Ramos (cell line): ENCODE data around the gene BMPR1A.
"Not testable (repeated sequence)": the region's sequence is repeated elsewhere in the genome, so short reads cannot be mapped to it uniquely, and the experiment has no call there.

Source experiments
- in situ Hi-C: fragments of 300-500 bp; cut with MboI; formaldehyde crosslinking; loops from one replicate; pipeline ENCODE4 v1.14.3; 2022; ENCODE audit warnings: low sequenced_read_pairs; ENCODE audit not compliant: unreplicated experiment

The BMPR1A gene

DNA sequence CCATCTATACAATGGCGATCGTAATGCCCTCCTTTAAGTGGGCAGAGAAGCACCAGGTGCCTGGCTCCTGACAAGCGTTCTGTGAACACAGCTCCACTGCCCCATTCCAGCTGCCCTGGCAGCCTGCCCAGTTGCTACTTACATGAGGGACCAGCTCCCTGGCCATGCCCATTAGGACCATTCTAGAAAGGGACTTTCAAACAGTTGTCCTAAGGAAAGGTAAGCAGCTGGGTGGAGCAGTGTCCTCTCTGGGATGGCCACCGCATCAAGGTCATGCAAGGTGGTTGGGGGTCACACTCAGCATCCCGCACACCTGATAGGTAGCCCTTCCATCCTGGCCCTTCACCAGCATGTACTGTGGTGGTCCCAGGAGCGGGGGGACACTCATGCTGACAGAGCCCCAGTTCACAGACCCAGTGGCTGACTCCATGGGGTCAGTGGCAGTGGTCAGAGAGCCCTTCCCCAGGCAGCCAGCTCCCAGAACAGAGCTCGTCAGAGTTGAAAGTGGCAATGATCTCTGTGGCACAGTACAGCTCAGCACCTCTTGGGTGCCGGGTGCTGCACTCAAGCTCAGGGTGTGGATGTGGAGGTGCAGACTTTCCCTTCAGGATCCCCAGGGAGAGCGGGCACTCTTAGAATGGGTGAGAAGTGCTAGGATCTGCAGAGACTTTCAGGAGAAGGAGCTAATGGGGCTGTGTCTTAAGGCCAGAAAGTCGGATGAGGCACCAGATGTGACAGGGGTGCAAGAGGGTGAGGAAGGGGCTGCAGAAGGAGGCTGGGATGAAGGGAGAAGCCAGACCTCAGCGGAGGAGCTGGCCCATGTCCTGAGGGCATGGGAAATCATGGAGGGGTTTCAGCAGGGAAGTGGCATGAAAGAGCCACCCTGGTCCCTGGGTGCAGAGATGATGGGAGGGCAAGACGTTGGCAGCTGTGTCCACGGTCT lies 190.1 kb downstream of the BMPR1A start:
- in situ Hi-C loops, result no loop called here

DNA sequence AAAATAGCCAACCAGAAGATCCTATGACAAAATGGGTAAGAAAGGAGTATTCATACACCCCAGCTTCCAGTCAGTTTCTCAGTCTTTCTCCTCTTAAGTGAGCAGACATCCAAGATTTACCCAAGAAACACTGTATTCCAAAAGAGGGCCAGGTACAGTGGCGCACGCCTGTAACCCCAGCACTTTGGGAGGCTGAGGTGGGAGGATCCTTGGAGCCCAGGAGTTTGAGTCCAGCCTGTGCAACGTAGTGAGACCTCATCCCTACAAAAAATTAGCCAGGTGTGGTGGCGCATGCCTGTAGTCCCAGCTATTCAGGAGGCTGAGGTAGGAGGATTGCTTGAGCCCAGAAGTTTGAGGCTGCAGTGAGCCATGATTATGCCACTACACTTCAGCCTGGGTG lies 191.4 kb downstream of the BMPR1A start:
- in situ Hi-C loops, result not testable (repeated sequence)

- in situ Hi-C loops, result no loop called here
Measured at GRCh38 chr10:86950349-86950748, 193.9 kb downstream of the BMPR1A start.

GRCh38 chr10:86951184-86951761 lies 194.9 kb downstream of the BMPR1A start:
- in situ Hi-C loops, result no loop called here

DNA sequence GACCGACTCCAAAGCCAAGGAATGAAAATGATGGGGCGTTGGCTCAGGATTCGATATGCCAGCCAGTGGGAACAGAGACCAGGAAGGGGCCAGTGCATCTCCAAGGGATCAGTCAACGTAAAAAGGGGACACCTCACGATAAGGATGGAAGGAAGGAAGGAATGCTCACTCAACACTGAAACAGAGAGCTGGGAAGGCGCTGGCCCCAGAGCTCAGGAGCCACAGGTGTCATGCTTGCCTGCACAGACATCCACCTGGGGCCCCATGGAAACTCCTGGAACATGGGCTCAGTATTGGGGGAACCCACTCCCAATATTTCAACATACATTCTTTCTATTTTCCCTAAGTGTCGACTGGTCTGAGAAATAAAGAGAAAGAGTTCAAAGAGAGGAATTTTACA lies 195.7 kb downstream of the BMPR1A start:
- in situ Hi-C loops, result no loop called here

DNA sequence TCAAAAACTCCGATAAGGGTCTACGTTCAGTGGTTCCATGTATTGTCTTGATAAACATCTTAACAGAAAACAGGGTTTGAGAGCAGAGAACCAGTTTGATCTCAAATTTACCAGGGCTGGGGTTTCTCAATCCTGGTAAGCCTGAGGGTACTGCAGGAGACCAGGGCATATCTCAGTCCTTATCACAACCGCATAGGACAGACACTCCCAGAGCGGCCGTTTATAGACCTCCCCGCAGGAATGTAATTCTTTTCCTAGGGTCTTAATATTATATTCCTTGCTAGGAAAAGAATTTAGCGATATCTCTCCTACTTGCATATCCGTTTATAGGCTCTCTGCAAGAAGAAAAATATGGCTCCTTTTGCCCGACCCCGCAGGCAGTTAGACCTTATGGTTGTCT lies 196.3 kb downstream of the BMPR1A start:
- in situ Hi-C loops, result not testable (repeated sequence)

GRCh38 chr10:86953747-86954680 lies 197.6 kb downstream of the BMPR1A start:
- in situ Hi-C loops, result no loop called here

GRCh38 chr10:86954681-86955500 lies 198.5 kb downstream of the BMPR1A start:
- in situ Hi-C loops, result no loop called here

DNA sequence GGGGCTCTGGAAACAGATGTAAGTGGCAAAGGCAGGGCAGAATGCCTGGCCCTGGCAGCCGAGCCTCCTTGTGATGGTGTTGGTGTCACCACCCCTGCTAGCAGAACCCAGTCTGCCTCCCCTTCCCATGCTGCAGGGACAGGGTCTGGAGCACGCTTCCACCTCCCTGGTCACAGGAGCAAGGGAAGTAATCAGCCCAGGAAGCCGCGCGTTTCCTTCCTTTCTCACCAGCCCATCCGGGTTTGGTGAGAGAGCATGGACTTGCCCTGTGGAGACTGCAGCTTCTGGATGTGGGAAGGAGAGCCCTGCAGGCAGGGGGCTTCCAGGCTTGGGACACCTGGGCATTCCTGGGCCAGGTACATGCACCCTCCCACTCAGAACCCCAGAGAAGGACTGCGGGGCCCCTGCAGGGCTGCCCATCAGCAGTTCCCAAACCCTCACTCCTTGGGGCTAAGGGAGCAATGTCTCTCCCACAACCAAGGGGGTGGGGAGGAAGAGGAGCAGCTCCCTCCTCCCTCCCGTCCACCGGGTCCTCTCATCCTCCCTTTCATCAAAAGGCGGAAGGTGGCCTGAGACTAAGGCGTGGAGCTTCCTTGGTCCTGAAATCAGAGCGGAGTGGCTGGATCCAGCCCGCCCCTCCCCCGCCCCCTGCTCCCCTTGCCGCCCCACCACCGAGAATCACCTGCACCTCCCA lies 199.2 kb downstream of the BMPR1A start:
- in situ Hi-C loops, result no loop called here

GRCh38 chr10:86956195-86956847 lies 199.9 kb downstream of the BMPR1A start:
- in situ Hi-C loops, result no loop called here

GRCh38 chr10:86956848-86957448 lies 200.5 kb downstream of the BMPR1A start:
- in situ Hi-C loops, result no loop called here

- in situ Hi-C loops, result no loop called here
Measured at GRCh38 chr10:86957471-86958115, 201.2 kb downstream of the BMPR1A start, which contains the start of gene MMRN2. Gene MMRN2 (minus strand): TSS chr10:86957615. CDS start chr10:86957541, 74 bp downstream.

GRCh38 chr10:86958116-86958900 lies 201.9 kb downstream of the BMPR1A start, which contains the start of gene SNCG:
Gene SNCG (plus strand): TSS chr10:86958599. CDS start chr10:86958698, 99 bp downstream.
- in situ Hi-C loops, result no loop called here

DNA sequence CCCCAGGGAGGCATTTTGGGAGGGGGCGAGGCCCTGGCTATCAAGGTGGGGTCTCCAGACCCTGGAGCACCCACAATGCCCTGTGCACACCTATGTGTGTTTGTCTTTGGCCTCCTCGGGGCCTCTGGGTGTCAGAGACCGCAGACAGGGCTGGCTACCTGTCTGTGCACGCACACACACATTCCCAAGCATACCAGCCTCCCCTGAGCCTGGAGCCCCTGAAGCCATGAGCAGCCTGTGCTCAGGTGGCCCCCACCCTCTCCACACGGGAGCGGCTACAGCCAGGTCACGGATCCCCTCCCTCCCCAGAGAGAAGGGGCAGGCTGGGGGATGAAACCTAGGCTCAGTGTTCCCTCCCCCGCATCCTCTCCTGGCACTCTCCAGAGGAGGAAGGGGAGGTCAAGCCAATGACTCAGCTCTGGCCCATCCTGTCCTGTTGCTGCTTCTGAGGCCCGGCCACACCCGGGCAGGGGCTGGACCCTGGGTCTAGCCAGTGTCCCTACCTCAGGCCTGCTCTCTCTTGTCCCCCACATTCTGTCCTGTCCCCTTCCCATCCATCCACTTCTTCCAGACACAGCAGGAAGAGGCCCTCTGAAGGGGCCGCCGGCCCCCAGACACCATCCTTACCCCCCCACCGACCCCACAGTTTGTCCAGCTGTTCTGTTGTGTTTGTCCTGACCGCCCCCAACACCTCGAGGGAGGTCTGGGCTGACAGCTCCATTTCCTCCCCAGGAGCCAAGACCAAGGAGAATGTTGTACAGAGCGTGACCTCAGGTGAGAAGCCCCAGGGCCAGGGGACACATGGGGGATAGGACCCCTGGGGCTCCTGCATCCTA lies 202.7 kb downstream of the BMPR1A start:
- in situ Hi-C loops, result no loop called here

GRCh38 chr10:86959737-86960002 lies 203.3 kb downstream of the BMPR1A start:
- in situ Hi-C loops, result no loop called here
